Measurements from ENCODE around the gene ACOX1. TPM values are rescaled to one million over a fixed set of nuclear protein-coding genes. Genes with fewer than 3 reads are reported as not detected.

Gene ACOX1
- total and polyA plus RNA-seq, 2 of the 13 experiments (the other 11 are each of a cell fraction or from before 2014, with no cell fraction given) = 86.4 to 120 TPM

DNA sequence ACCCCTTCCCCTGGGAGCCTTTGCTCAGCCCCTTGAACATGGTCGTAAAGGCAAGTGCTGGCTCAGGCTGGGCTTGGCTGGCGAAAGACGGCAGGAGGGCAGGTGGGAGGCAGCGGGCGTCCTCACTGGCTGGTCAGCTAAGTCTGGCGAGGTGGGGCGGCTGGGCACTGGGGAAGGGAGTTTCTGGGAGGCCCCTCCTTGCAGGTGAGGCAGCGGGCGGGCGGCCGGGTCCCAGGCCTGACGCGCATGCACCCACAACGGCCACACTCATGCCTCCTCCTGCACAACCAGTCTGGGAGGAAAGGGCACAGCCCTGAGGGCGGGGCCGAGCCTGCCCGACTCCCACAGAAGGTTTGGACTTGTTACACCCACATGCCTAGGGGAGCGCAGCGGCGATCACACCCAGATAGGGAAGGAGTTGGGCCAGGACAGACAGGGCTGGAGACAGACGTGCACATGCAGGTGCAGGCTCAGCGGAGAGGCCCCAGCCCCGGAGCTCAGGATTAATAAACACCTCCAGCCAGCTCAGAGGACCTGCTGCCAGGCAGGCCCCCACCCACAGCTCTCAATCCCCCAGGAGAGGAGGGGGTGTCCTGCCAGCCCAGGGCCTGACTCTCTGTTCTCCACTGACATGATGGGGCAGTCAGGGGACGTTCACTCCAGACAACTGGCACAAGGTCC is 48.3 kb upstream of the ACOX1 start, which contains the start of gene EVPL (continued):
- TF ChIP-seq KDM3A (CRISPR knock-in tag; IDR thresholded peaks at IDR 0.05; ENCODE audit: low read depth) = peak; percentile 66; the same call in 1 of the 2 replicates
- TF ChIP-seq, protein P1, sequence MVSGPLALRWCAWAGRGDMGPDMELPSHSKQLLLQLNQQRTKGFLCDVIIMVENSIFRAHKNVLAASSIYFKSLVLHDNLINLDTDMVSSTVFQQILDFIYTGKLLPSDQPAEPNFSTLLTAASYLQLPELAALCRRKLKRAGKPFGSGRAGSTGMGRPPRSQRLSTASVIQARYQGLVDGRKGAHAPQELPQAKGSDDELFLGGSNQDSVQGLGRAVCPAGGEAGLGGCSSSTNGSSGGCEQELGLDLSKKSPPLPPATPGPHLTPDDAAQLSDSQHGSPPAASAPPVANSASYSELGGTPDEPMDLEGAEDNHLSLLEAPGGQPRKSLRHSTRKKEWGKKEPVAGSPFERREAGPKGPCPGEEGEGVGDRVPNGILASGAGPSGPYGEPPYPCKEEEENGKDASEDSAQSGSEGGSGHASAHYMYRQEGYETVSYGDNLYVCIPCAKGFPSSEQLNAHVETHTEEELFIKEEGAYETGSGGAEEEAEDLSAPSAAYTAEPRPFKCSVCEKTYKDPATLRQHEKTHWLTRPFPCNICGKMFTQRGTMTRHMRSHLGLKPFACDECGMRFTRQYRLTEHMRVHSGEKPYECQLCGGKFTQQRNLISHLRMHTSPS (CRISPR knock-in tag; IDR thresholded peaks at IDR 0.05; ENCODE audit: low read depth) = peak; percentile 70; the same call in 1 of the 2 replicates
- TF ChIP-seq, protein P2, sequence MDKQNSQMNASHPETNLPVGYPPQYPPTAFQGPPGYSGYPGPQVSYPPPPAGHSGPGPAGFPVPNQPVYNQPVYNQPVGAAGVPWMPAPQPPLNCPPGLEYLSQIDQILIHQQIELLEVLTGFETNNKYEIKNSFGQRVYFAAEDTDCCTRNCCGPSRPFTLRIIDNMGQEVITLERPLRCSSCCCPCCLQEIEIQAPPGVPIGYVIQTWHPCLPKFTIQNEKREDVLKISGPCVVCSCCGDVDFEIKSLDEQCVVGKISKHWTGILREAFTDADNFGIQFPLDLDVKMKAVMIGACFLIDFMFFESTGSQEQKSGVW (CRISPR knock-in tag; IDR thresholded peaks at IDR 0.05; ENCODE audit: borderline replicate concordance) = no peak
- peak; percentile 37; the same call in 1 of the 2 replicates for TF ChIP-seq MXD4 (CRISPR knock-in tag; IDR thresholded peaks at IDR 0.05)
- TF ChIP-seq NFRKB (IDR thresholded peaks at IDR 0.05) = no peak
- TF ChIP-seq FOSL2 (CRISPR knock-in tag; IDR thresholded peaks at IDR 0.05) = no peak; the same call in 1 of the 2 replicates
- TF ChIP-seq, protein P3, sequence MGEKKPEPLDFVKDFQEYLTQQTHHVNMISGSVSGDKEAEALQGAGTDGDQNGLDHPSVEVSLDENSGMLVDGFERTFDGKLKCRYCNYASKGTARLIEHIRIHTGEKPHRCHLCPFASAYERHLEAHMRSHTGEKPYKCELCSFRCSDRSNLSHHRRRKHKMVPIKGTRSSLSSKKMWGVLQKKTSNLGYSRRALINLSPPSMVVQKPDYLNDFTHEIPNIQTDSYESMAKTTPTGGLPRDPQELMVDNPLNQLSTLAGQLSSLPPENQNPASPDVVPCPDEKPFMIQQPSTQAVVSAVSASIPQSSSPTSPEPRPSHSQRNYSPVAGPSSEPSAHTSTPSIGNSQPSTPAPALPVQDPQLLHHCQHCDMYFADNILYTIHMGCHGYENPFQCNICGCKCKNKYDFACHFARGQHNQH (CRISPR knock-in tag; IDR thresholded peaks at IDR 0.05) = no peak
- TF ChIP-seq, protein P4, sequence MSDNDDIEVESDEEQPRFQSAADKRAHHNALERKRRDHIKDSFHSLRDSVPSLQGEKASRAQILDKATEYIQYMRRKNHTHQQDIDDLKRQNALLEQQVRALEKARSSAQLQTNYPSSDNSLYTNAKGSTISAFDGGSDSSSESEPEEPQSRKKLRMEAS (IDR thresholded peaks at IDR 0.05) = peak; percentile 67
- TF ChIP-seq PHF21A (CRISPR knock-in tag; IDR thresholded peaks at IDR 0.05) = no peak
- TF ChIP-seq TMF1 (CRISPR knock-in tag; IDR thresholded peaks at IDR 0.05; ENCODE audit: low read depth) = no peak
- no peak for TF ChIP-seq CBX2 (IDR thresholded peaks at IDR 0.05; ENCODE audit: low read depth, low read length)
- no peak for TF ChIP-seq CBX2 (CRISPR knock-in tag; IDR thresholded peaks at IDR 0.05; ENCODE audit: low read depth)
- TF ChIP-seq TGIF2 (CRISPR knock-in tag; IDR thresholded peaks at IDR 0.05) = 0 out of 2 replicates have a peak, but pooled peaks have one; percentile 44
- no peak for TF ChIP-seq ZNF33A (CRISPR knock-in tag; IDR thresholded peaks at IDR 0.05; ENCODE audit: borderline replicate concordance)
- TF ChIP-seq RARG (CRISPR knock-in tag; IDR thresholded peaks at IDR 0.05; ENCODE audit: low read depth) = no peak
- TF ChIP-seq ZBTB21 (CRISPR knock-in tag; IDR thresholded peaks at IDR 0.05) = no peak
- no peak for TF ChIP-seq EED (CRISPR knock-in tag; IDR thresholded peaks at IDR 0.05)
- no peak for TF ChIP-seq GPN1 (CRISPR knock-in tag; IDR thresholded peaks at IDR 0.05; ENCODE audit: borderline replicate concordance)
- TF ChIP-seq, protein P5, sequence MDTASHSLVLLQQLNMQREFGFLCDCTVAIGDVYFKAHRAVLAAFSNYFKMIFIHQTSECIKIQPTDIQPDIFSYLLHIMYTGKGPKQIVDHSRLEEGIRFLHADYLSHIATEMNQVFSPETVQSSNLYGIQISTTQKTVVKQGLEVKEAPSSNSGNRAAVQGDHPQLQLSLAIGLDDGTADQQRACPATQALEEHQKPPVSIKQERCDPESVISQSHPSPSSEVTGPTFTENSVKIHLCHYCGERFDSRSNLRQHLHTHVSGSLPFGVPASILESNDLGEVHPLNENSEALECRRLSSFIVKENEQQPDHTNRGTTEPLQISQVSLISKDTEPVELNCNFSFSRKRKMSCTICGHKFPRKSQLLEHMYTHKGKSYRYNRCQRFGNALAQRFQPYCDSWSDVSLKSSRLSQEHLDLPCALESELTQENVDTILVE (CRISPR knock-in tag; IDR thresholded peaks at IDR 0.05) = no peak; the same call in 1 of the 2 replicates
- TF ChIP-seq ZNF496 (CRISPR knock-in tag; IDR thresholded peaks at IDR 0.05; ENCODE audit: insufficient replicate concordance) = no peak
- no peak for TF ChIP-seq PLRG1 (conservative IDR thresholded peaks at IDR 0.05)
- TF ChIP-seq, protein P6, sequence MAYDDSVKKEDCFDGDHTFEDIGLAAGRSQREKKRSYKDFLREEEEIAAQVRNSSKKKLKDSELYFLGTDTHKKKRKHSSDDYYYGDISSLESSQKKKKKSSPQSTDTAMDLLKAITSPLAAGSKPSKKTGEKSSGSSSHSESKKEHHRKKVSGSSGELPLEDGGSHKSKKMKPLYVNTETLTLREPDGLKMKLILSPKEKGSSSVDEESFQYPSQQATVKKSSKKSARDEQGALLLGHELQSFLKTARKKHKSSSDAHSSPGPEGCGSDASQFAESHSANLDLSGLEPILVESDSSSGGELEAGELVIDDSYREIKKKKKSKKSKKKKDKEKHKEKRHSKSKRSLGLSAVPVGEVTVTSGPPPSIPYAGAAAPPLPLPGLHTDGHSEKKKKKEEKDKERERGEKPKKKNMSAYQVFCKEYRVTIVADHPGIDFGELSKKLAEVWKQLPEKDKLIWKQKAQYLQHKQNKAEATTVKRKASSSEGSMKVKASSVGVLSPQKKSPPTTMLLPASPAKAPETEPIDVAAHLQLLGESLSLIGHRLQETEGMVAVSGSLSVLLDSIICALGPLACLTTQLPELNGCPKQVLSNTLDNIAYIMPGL (CRISPR knock-in tag; IDR thresholded peaks at IDR 0.05; ENCODE audit: borderline replicate concordance in 1 of 2, low read depth in 1 of 2) = peak; percentile 45 to 54; a peak in 2 of 4 replicates
- TF ChIP-seq ZNF432 (CRISPR knock-in tag; IDR thresholded peaks at IDR 0.05; ENCODE audit: borderline replicate concordance) = no peak
- no peak for TF ChIP-seq MIER3 (CRISPR knock-in tag; IDR thresholded peaks at IDR 0.05; ENCODE audit: borderline replicate concordance)
